Fibroblast of lung (primary cell): ENCODE measurements around the gene NAXD. TPM values are rescaled to one million over a fixed set of nuclear protein-coding genes. Genes with fewer than 3 reads are reported as not detected.

ENCODE experiments used
- DNase-seq, 2 donors: peaks; one replicate each; pipeline versions ENCODE4 v3.0.0 to v3.0.0-alpha.2; 2010; ENCODE audit warnings: low read depth in 2 of 2
- H2AFZ ChIP-seq: 2 replicates; pipeline ENCODE4 v1.5.1; 2012; ENCODE audit warnings: low read length, control low read depth, inconsistent platforms
- H3K27ac ChIP-seq: 2 replicates; pipeline ENCODE4 v1.5.1; 2011; ENCODE audit warnings: low read length, control low read depth; ENCODE audit not compliant: insufficient read depth
- H3K27me3 ChIP-seq: 2 replicates; pipeline ENCODE4 v1.5.1; 2011; ENCODE audit warnings: mild to moderate bottlenecking, low read length; ENCODE audit not compliant: control insufficient read depth, insufficient read depth
- H3K36me3 ChIP-seq: 2 replicates; pipeline ENCODE4 v1.5.1; 2011; ENCODE audit warnings: low read length; ENCODE audit not compliant: control insufficient read depth, insufficient read depth
- H3K4me1 ChIP-seq: 2 replicates; pipeline ENCODE4 v1.5.1; 2011; ENCODE audit warnings: low read length; ENCODE audit not compliant: control insufficient read depth, insufficient read depth; ENCODE audit errors: extremely low read depth
- H3K4me2 ChIP-seq: 2 replicates; pipeline ENCODE4 v1.5.1; 2011; ENCODE audit warnings: low read length, control low read depth; ENCODE audit not compliant: insufficient read depth; ENCODE audit errors: extremely low read depth
- H3K4me3 ChIP-seq, 4 experiments: fragments of 200-600 bp in 1 of 4; sonication (generic) in 1 of 4; replicated peaks in 1 of 4; 2 replicates each; pipeline ENCODE4 v1.5.1; 2011 to 2016; ENCODE audit warnings: low read length in 4 of 4, low read depth in 3 of 4, mild to moderate bottlenecking in 3 of 4, control low read depth in 2 of 4, inconsistent platforms in 1 of 4, mixed read lengths in 1 of 4; ENCODE audit not compliant: insufficient read depth in 1 of 4; ENCODE audit errors: control extremely low read depth in 1 of 4
- H3K79me2 ChIP-seq: 2 replicates; pipeline ENCODE4 v1.5.1; 2012; ENCODE audit warnings: mild to moderate bottlenecking, low read length, inconsistent platforms; ENCODE audit not compliant: control insufficient read depth, insufficient read depth
- H3K9ac ChIP-seq: 2 replicates; pipeline ENCODE4 v1.5.1; 2011; ENCODE audit warnings: mild to moderate bottlenecking, low read length, control low read depth; ENCODE audit not compliant: insufficient read depth
- H3K9me3 ChIP-seq: 2 replicates; pipeline ENCODE4 v1.5.1; 2012; ENCODE audit warnings: low read depth, low read length; ENCODE audit not compliant: control insufficient read depth, insufficient read depth
- H4K20me1 ChIP-seq: 2 replicates; pipeline ENCODE4 v1.5.1; 2011; ENCODE audit warnings: low read length; ENCODE audit not compliant: control insufficient read depth, insufficient read depth; ENCODE audit errors: extremely low read depth
- CTCF ChIP-seq, 2 donors: IDR thresholded peaks in 1 of 2; conservative IDR thresholded peaks in 1 of 2; 1 replicate in 1 of 2; 2 replicates in 1 of 2; pipeline ENCODE4 v1.5.1; 2011 to 2012; ENCODE audit warnings: low read length in 2 of 2, control low read depth in 1 of 2, inconsistent platforms in 1 of 2, low read depth in 1 of 2, mild to moderate bottlenecking in 1 of 2
- EZH2 ChIP-seq: IDR thresholded peaks from 2 replicates; pipeline ENCODE4 v1.5.1; 2012; ENCODE audit warnings: low read length, control low read depth, mild to moderate bottlenecking; ENCODE audit errors: missing control alignments
- polyA plus RNA-seq, 2 donors: library from polyadenylated mRNA; depleted of rRNA in 1 of 2; stranded (reverse) in 1 of 2; unstranded in 1 of 2; fragments of >200 nt; gene quantifications; 2 replicates each; pipeline ENCODE4 v1.2.1, GENCODE V29; 2011 to 2012; ENCODE audit warnings: missing spikeins in 1 of 2
- total RNA-seq: library from RNA; depleted of rRNA; stranded (reverse); fragments of >200 nt; gene quantifications from 2 replicates; pipeline ENCODE4 v1.2.1, GENCODE V29; 2014

NAXD gene
- total and polyA plus RNA-seq, 2 donors (not counting 1 experiment from before 2014, with no cell fraction given): 22.4 to 34.0 TPM

- peak; percentile 18 to 39 for DNase-seq
- TF ChIP-seq CTCF (conservative IDR thresholded peaks at IDR 0.05 in 1 of 2, IDR thresholded peaks at IDR 0.05 in 1 of 2; ENCODE audit: low read depth in 1 of 2, low read length in 2 of 2) (no peak), EZH2 (no peak)
- H4K20me1 ChIP-seq: no peaks in the 10 kb centered on the region
- peak overlapping the region; percentile 36 for H3K27ac ChIP-seq
- peaks cover 15% of the 10 kb centered on the region for H3K36me3 ChIP-seq
- no peaks in the 10 kb centered on the region for H3K9me3 ChIP-seq
- H3K4me1 ChIP-seq: peaks cover 2% of the 10 kb centered on the region
- no peak overlapping the region for H3K4me2 ChIP-seq
- H3K27me3 ChIP-seq: no peaks in the 10 kb centered on the region
- H2AFZ ChIP-seq: no peak overlapping the region
- H3K9ac ChIP-seq: no peak overlapping the region
- H3K79me2 ChIP-seq: no peaks in the 10 kb centered on the region
- H3K4me3 ChIP-seq: no peak overlapping the region
These were observed 70.1 kb downstream of the NAXD start for GRCh38 chr13:110685305-110686020.

GRCh38 chr13:110687736-110688135 lies 72.4 kb downstream of the NAXD start:
- H3K4me3 ChIP-seq: no peak overlapping the region
- H4K20me1 ChIP-seq: no peaks in the 10 kb centered on the region
- no peaks in the 10 kb centered on the region for H3K27me3 ChIP-seq
- peaks cover 2% of the 10 kb centered on the region for H3K4me1 ChIP-seq
- DNase-seq: no peak
- H3K9me3 ChIP-seq: no peaks in the 10 kb centered on the region
- H3K4me2 ChIP-seq: no peak overlapping the region
- H3K79me2 ChIP-seq: no peaks in the 10 kb centered on the region
- no peak for TF ChIP-seq EZH2
- H3K9ac ChIP-seq: no peak overlapping the region
- H3K36me3 ChIP-seq: peaks cover 14% of the 10 kb centered on the region
- H3K27ac ChIP-seq: no peak overlapping the region
- no peak overlapping the region for H2AFZ ChIP-seq

- Histone ChIP-seq H2AFZ (no peak overlapping the region), H3K79me2 (no peaks in the 10 kb centered on the region), H3K27ac (no peak overlapping the region), H3K9ac (no peak overlapping the region), H4K20me1 (no peaks in the 10 kb centered on the region), H3K9me3 (no peaks in the 10 kb centered on the region), H3K27me3 (no peaks in the 10 kb centered on the region), H3K4me3 (no peak overlapping the region), H3K4me2 (no peak overlapping the region), H3K4me1 (peaks cover 2% of the 10 kb centered on the region), H3K36me3 (peaks cover 12% of the 10 kb centered on the region)
- TF ChIP-seq EZH2 (no peak), CTCF (conservative IDR thresholded peaks at IDR 0.05 in 1 of 2, IDR thresholded peaks at IDR 0.05 in 1 of 2; ENCODE audit: low read depth in 1 of 2, low read length in 2 of 2) (no peak)
- DNase-seq: no peak
These were observed 73.7 kb downstream of the NAXD start for GRCh38 chr13:110689041-110689440.

Other genes starting within 250 kb of the NAXD start
- gene RAB20, start 53.8 kb upstream of the NAXD start, total RNA-seq: 3.5 and 5.6 TPM in 2 replicates
- 1.3 and 4.3 TPM in 2 replicates for gene RAB20, start 53.8 kb upstream of the NAXD start, polyA plus RNA-seq
- 123 and 127 TPM in 2 replicates for gene CARS2, start 90.6 kb downstream of the NAXD start, total RNA-seq
- 55.5 and 64.7 TPM in 2 replicates for gene CARS2, start 90.6 kb downstream of the NAXD start, polyA plus RNA-seq
- 13.0 and 13.9 TPM in 2 replicates for gene ING1, start 98.2 kb downstream of the NAXD start, total RNA-seq
- gene ING1, start 98.2 kb downstream of the NAXD start, polyA plus RNA-seq: 7.8 and 7.9 TPM in 2 replicates